Activated CD8-positive, alpha-beta T cell treated with anti-CD3 and anti-CD28 coated beads, Interleukin-2, amount 10 ng/mL, durations not matched to agents 7 days and 5 days (primary cell): ENCODE results near the gene IRAK1. TPM values are rescaled to one million over a fixed set of nuclear protein-coding genes. Genes with fewer than 3 reads are reported as not detected.
"Not testable (repeated sequence)": the region's sequence is repeated elsewhere in the genome, so short reads cannot be mapped to it uniquely, and the experiment has no call there.

Experiments used
- ATAC-seq: fragments of 150-1000 bp; cut with Tn5 transposase; one replicate; pipeline ENCODE4 v1.10.0; 2021; ENCODE audit warnings: moderate library complexity
- CTCF ChIA-PET: fragments of 350-600 bp; sonication (Branson Sonifier 250); formaldehyde crosslinking; loops from one replicate; lab custom pipeline; 2021; ENCODE audit warnings: antibody characterized with exemption; lab: Charles Lee
- POLR2A ChIA-PET: fragments of 350-600 bp; sonication (Branson Sonifier 250); formaldehyde crosslinking; loops from one replicate; lab custom pipeline; 2021; ENCODE audit warnings: antibody characterized with exemption; lab: Charles Lee
- DNase-seq: peaks from one replicate; pipeline ENCODE4 v3.0.0-alpha.2; 2020
- H3K27ac Mint-ChIP-seq: one replicate; pipeline ENCODE4 v1.8.0; 2021; ENCODE audit warnings: mild to moderate bottlenecking, mixed read lengths
- H3K27me3 Mint-ChIP-seq: one replicate; pipeline ENCODE4 v1.8.0; 2021; ENCODE audit warnings: low read depth, mixed read lengths
- H3K36me3 Mint-ChIP-seq: one replicate; pipeline ENCODE4 v1.8.0; 2021; ENCODE audit warnings: low read depth, mixed read lengths
- H3K4me1 Mint-ChIP-seq: one replicate; pipeline ENCODE4 v1.8.0; 2021; ENCODE audit warnings: low read depth, mixed read lengths
- H3K4me3 Mint-ChIP-seq: one replicate; pipeline ENCODE4 v1.8.0; 2021; ENCODE audit warnings: mild to moderate bottlenecking, mixed read lengths
- H3K9me3 Mint-ChIP-seq: one replicate; pipeline ENCODE4 v1.8.0; 2022; ENCODE audit warnings: mixed read lengths; ENCODE audit not compliant: insufficient read depth
- total RNA-seq, 2 experiments: library from RNA; stranded (reverse); gene quantifications; one replicate each; pipeline ENCODE4 v1.2.3, GENCODE V29; 2021

IRAK1 gene
- total RNA-seq, 2 experiments from 2014 or later, result 164 to 165 TPM

DNA sequence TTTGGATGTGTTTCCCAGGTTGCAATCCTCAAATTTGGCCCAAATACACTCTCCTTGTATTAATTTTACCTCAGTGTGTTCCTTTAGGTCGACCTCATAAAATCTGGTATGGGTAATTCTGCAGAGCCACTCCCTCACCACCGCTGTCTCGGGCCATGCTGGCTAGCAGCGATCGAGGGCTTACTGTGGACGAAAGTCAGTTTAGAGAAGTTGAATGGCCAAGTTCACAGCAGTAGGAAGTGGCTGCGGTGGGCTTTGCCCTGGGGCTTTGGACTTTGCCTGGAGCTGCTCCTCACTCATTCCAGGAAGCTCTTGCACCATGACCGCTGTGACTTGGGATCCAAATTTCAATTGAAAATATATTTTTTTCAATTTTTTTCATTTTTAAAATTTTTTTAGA is 27.5 kb downstream of the IRAK1 start:
- H3K36me3 Mint-ChIP-seq, result no peaks in the 10 kb centered on the region
- ATAC-seq, result no peak
- CTCF ChIA-PET, result no interaction called here
- H3K27ac Mint-ChIP-seq, result no peak overlapping the region
- H3K27me3 Mint-ChIP-seq, result no peaks in the 10 kb centered on the region
- no peak for DNase-seq
- POLR2A ChIA-PET, result no interaction called here
- no peak overlapping the region for H3K4me3 Mint-ChIP-seq
- peaks cover 20% of the 10 kb centered on the region for H3K4me1 Mint-ChIP-seq
- no peaks in the 10 kb centered on the region for H3K9me3 Mint-ChIP-seq

DNA sequence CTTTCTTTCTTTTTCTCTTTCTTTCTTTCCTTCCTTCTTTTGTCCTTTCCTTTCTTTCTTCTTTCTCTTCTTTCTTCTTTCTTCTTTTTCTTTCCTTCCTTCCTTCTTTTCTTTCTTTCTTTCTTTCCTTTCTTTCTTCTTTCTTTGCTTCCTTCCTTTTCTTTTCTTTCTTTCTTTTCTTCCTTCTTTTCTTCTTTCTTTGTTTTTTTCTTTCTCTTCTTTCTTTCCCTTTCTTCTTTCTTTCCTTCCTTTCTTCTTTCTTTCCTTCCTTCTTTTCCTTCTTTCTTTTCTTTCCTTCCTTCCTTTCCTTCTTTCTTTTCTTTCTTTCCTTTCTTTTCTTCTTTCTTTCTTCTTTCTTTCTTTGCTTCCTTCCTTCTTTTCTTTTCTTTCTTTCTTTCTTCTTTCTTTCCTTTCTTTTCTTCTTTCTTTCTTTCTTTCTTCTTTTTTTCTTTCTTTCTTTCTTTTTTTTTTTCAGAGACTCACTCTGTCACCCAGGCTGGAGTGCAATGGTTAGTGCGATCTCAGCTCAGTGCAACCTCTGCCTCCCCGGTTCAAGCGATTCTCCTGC is 28.6 kb downstream of the IRAK1 start:
- H3K9me3 Mint-ChIP-seq, result no peaks in the 10 kb centered on the region
- no peaks in the 10 kb centered on the region for H3K36me3 Mint-ChIP-seq
- no peak for DNase-seq
- H3K4me3 Mint-ChIP-seq, result no peak overlapping the region
- peaks cover 24% of the 10 kb centered on the region for H3K4me1 Mint-ChIP-seq
- ATAC-seq, result no peak
- no peak overlapping the region for H3K27ac Mint-ChIP-seq
- H3K27me3 Mint-ChIP-seq, result no peaks in the 10 kb centered on the region
- POLR2A ChIA-PET, result no interaction called here
- CTCF ChIA-PET, result interaction anchor here (1.6 kb wide), 1 partner anchor 22 kb away, joined by 4 read pairs; no protein-coding TSS in a partner anchor

DNA sequence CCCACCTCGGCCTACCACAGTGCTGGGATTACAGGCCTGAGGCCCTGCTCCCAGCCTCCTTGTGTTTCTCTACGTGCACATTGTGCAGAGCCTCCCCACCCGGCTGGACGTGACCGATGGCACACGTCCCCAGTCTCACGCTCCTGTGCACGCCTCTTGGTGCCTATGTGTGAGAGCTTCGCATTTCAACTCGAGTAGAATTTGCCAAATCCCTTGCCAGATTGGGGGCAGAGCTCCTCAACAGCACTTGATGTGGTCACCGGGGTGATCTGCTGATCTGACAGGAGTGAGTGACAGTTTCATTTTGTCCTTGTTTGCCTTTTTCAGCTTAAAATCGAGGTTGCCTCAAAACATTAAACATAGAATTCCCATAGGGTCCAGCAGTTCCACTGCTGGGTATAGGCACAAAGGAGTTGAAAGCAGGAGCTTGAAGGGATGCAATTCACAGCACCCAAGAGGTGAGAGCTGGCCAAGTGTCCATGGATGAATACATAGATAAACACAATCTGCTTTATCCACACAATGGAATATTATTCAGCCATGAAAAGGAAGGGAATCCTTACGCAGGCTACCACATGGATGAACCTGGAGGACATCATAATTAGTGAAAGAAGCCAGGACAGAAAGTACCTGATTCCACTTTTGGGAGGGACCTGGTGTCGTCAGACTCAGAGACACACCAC is 29.6 kb downstream of the IRAK1 start:
- ChIA-PET POLR2A (interaction anchor here (1.5 to 1.6 kb wide), 2 partner anchors 17 to 22 kb away, joined by 3 read pairs; no protein-coding TSS in a partner anchor), CTCF (interaction anchor here (1.2 to 1.6 kb wide), 2 partner anchors 9 to 23 kb away, joined by 4 to 5 read pairs; no protein-coding TSS in a partner anchor)
- ATAC-seq (peak; percentile 33), DNase-seq (peak; percentile 60)
- H3K4me1 Mint-ChIP-seq, result peaks cover 28% of the 10 kb centered on the region
- no peaks in the 10 kb centered on the region for H3K27me3 Mint-ChIP-seq
- no peaks in the 10 kb centered on the region for H3K36me3 Mint-ChIP-seq
- H3K9me3 Mint-ChIP-seq, result no peaks in the 10 kb centered on the region
- H3K27ac Mint-ChIP-seq, result peak overlapping the region; percentile 77
- H3K4me3 Mint-ChIP-seq, result no peak overlapping the region

- no peak overlapping the region for H3K27ac Mint-ChIP-seq
- peaks cover 44% of the 10 kb centered on the region for H3K4me1 Mint-ChIP-seq
- CTCF ChIA-PET, result no interaction called here
- DNase-seq (no peak), ATAC-seq (no peak)
- H3K27me3 Mint-ChIP-seq, result no peaks in the 10 kb centered on the region
- no peak overlapping the region for H3K4me3 Mint-ChIP-seq
- POLR2A ChIA-PET, result no interaction called here
- no peaks in the 10 kb centered on the region for H3K9me3 Mint-ChIP-seq
- H3K36me3 Mint-ChIP-seq, result peaks cover 3% of the 10 kb centered on the region
Measured at GRCh38 chrX:153988493-153988892, 31.2 kb downstream of the IRAK1 start.

DNA sequence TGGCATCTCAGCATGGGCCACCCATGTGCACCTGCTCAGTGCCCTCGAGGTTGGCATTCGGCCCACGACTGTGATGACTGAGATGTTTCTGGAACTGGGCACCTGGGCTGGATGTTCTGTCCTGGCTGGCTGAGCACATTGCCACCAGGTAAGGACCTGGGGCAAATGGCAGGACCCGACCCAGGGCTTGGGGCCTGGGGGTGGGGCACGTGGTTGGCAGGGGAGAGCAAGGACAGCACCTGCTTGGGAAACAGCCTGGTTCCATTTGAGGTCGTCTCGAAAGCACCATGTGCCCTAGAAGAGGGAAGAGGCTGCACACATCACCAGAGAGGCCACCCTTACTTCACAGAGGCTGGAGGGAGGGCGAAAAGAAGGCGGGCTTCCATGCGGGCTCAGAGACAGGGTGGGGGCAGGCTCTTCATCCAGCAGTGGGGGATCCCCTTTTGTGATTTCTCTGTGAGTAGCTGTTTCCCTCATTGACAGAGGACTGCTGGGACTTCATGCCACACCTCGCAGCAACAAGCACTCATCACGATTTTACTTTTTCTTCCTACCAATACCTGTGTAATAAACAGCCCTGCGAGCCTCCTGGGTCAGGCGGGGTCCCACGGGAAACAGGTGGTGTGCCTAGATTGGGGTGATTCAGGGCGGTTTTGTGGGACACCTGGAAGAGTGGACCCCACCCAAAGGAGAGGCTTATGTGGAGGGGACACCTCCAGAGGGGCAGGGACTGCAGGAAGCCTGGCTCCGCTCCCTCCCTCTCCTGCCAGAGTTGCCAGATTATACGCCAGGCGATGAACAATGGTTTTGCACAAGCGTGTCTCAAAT is 35.1 kb downstream of the IRAK1 start:
- H3K27ac Mint-ChIP-seq, result peak overlapping the region; percentile 92

DNA sequence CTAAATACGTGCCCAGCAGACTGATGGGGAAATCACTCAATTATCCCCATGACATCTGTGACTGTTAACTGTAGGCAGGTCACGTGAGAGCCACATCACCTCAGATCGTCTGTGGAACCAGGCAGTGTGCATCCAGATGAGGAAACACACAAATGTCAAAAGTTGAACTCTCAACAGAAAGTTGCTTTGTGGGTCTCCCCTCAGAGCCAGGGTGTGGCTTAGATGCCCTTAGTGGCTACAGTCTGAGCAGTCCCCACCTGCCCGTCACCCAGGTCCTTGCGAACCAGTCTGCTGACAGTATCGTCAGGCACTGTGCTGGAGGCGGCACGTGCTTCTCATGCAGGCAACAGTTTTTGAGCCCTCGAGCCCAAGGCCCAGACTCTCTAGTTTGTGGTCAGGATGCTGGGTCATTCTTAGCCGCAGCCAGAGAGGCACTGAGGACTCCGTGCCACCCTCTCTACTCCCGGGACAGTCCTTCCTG is 36.3 kb downstream of the IRAK1 start:
- Mint-ChIP-seq H3K36me3 (peaks cover 6% of the 10 kb centered on the region), H3K27ac (peak overlapping the region; percentile 92), H3K4me3 (peak overlapping the region; percentile 18), H3K27me3 (no peaks in the 10 kb centered on the region), H3K9me3 (no peaks in the 10 kb centered on the region), H3K4me1 (peaks cover 63% of the 10 kb centered on the region)
- DNase-seq, result peak; percentile 26
- CTCF ChIA-PET, result no interaction called here
- no peak for ATAC-seq
- POLR2A ChIA-PET, result interaction anchor here (2.3 to 7.6 kb wide), 2 partner anchors 13 to 18 kb away, joined by 10 to 117 read pairs; partner anchors contain the start of genes HCFC1 and TMEM187

More for the DNA sequence above, 35.1 kb downstream of the IRAK1 start:
- POLR2A ChIA-PET, result interaction anchor here (0.8 to 7.6 kb wide), 4 partner anchors 14 to 35 kb away, joined by 3 to 117 read pairs (median 10); partner anchors contain the start of genes HCFC1, IRAK1 and TMEM187
- CTCF ChIA-PET, result interaction anchor here (1.7 kb wide), 1 partner anchor 14 kb away, joined by 5 read pairs; the partner anchor contains the start of gene HCFC1
- Mint-ChIP-seq H3K36me3 (peaks cover 6% of the 10 kb centered on the region), H3K4me3 (peak overlapping the region; percentile 77), H3K27me3 (no peaks in the 10 kb centered on the region), H3K4me1 (peaks cover 67% of the 10 kb centered on the region), H3K9me3 (no peaks in the 10 kb centered on the region)
- ATAC-seq, result peak; percentile 34
- DNase-seq, result peak; percentile 63

DNA sequence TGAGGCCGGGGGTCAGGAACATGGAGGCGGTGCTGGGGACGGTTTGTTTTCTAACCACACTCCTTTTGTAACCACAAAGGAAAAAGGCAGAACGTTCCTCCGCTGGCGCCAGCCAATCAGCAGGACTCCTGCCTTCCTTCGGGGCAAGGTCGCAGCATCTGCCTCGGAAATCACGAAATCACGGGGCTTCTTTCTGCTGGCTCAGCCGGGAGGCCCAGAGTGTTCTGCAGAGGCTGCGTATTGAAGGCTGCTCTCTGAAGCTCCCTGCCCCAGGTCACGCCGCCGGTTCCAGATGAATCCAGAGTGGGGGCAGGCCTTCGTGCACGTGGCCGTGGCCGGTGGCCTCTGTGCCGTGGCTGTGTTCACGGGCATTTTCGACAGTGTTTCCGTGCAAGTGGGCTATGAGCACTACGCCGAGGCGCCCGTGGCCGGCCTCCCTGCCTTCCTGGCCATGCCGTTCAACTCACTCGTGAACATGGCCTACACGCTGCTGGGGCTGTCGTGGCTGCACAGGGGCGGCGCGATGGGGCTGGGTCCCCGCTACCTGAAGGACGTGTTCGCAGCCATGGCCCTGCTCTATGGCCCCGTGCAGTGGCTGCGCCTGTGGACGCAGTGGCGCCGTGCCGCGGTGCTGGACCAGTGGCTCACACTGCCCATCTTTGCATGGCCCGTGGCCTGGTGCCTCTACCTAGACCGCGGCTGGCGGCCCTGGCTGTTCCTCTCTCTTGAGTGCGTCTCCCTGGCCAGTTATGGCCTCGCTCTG is 37.8 kb downstream of the IRAK1 start:
- DNase-seq (peak; percentile 77), ATAC-seq (peak; percentile 48)
- no peaks in the 10 kb centered on the region for H3K9me3 Mint-ChIP-seq
- peak overlapping the region; percentile 52 for H3K4me3 Mint-ChIP-seq
- peaks cover 6% of the 10 kb centered on the region for H3K36me3 Mint-ChIP-seq
- ChIA-PET POLR2A (interaction anchor here (0.8 to 7.6 kb wide), 2 partner anchors 12 to 26 kb away, joined by 3 to 117 read pairs; partner anchors contain the start of genes HCFC1 and TMEM187), CTCF (interaction anchor here (1.1 to 2.0 kb wide), 4 partner anchors 8 to 20 kb away, joined by 4 to 5 read pairs (median 5); partner anchors contain the start of gene HCFC1)
- H3K4me1 Mint-ChIP-seq, result peaks cover 57% of the 10 kb centered on the region
- peak overlapping the region; percentile 92 for H3K27ac Mint-ChIP-seq
- H3K27me3 Mint-ChIP-seq, result no peaks in the 10 kb centered on the region

- Mint-ChIP-seq H3K27me3 (no peaks in the 10 kb centered on the region), H3K4me1 (peaks cover 54% of the 10 kb centered on the region), H3K36me3 (peaks cover 6% of the 10 kb centered on the region), H3K9me3 (no peaks in the 10 kb centered on the region), H3K4me3 (peak overlapping the region; percentile 52), H3K27ac (peak overlapping the region; percentile 92)
- CTCF ChIA-PET, result interaction anchor here (1.1 to 2.0 kb wide), 4 partner anchors 9 to 21 kb away, joined by 4 to 5 read pairs (median 5); partner anchors contain the start of gene HCFC1
- DNase-seq, result peak; percentile 20
- ATAC-seq, result no peak
- POLR2A ChIA-PET, result interaction anchor here (0.8 to 7.6 kb wide), 2 partner anchors 11 to 27 kb away, joined by 3 to 117 read pairs; partner anchors contain the start of genes HCFC1 and TMEM187
Measured at GRCh38 chrX:153981231-153981630, 38.5 kb downstream of the IRAK1 start.

DNA sequence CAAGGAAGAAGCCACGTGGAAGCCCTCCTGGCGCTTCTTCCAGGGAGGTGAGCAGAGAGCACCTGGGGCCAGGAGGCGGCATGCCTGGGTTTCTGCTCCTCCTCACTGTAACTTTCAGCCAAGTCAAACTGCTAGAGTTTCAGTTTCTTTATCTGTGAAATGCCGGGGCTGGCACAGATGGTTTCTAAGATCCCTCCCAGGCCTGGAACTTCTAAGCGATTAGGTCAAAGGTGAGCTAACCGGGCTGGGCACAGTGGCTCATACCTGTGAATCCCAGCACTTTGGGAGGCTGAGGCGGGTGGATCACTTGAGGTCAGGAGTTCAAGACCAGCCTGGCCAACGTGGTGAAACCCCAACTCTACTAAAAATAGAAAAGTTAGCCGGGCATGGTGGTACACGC is 39.3 kb downstream of the IRAK1 start:
- peak overlapping the region; percentile 92 for H3K27ac Mint-ChIP-seq
- not testable (repeated sequence) for H3K9me3 Mint-ChIP-seq, H3K36me3 Mint-ChIP-seq, H3K27me3 Mint-ChIP-seq
- ATAC-seq, result peak; percentile 57
- H3K4me1 Mint-ChIP-seq, result peaks cover 57% of the 10 kb centered on the region
- peak overlapping the region; percentile 66 for H3K4me3 Mint-ChIP-seq
- DNase-seq, result peak; percentile 38
- CTCF ChIA-PET, result interaction anchor here (1.3 to 2.0 kb wide), 3 partner anchors 9 to 13 kb away, joined by 5 read pairs; partner anchors contain the start of gene HCFC1
- POLR2A ChIA-PET, result interaction anchor here (7.6 kb wide), 1 partner anchor 10 kb away, joined by 117 read pairs; the partner anchor contains the start of genes HCFC1 and TMEM187

GRCh38 chrX:153974726-153975286 is 44.9 kb downstream of the IRAK1 start:
- DNase-seq (no peak), ATAC-seq (no peak)
- peak overlapping the region; percentile 96 for H3K27ac Mint-ChIP-seq
- H3K4me1 Mint-ChIP-seq, result peaks cover 21% of the 10 kb centered on the region
- CTCF ChIA-PET, result no interaction called here
- H3K36me3 Mint-ChIP-seq, result peaks cover 18% of the 10 kb centered on the region
- POLR2A ChIA-PET, result interaction anchor here (9.0 kb wide), 1 partner anchor 8 kb away, joined by 117 read pairs; no protein-coding TSS in a partner anchor
- no peaks in the 10 kb centered on the region for H3K27me3 Mint-ChIP-seq
- H3K9me3 Mint-ChIP-seq, result no peaks in the 10 kb centered on the region
- H3K4me3 Mint-ChIP-seq, result peak overlapping the region; percentile 12
